Iris pigment epithelial cell (primary cell): ENCODE measurements around the gene SETX.
"Not testable (repeated sequence)": the region's sequence is repeated elsewhere in the genome, so short reads cannot be mapped to it uniquely, and the experiment has no call there.

Experiments used
- DNase-seq: peaks from one replicate; pipeline ENCODE4 v3.0.0-alpha.2; 2011; ENCODE audit warnings: low read depth

Gene SETX

GRCh38 chr9:132354637-132355355 lies at the start of gene SETX:
TSS of gene SETX (minus strand) at chr9:132354986. CDS start at chr9:132349428, 5,558 bp downstream.
- DNase-seq = peak; percentile 96

- peak; percentile 8 for DNase-seq
These were observed 49.6 kb upstream of the SETX start for GRCh38 chr9:132404228-132404881.

GRCh38 chr9:132401824-132402223 lies 47.0 kb upstream of the SETX start:
- no peak for DNase-seq

- no peak for DNase-seq
These were observed 40.8 kb upstream of the SETX start for GRCh38 chr9:132395560-132395959.

GRCh38 chr9:132391449-132391848 lies 36.7 kb upstream of the SETX start:
- no peak for DNase-seq

- no peak for DNase-seq
These were observed 36.2 kb upstream of the SETX start for GRCh38 chr9:132390966-132391365.

GRCh38 chr9:132387133-132387532 lies 32.3 kb upstream of the SETX start:
- no peak for DNase-seq

GRCh38 chr9:132384376-132384775 lies 29.6 kb upstream of the SETX start:
- DNase-seq = no peak

GRCh38 chr9:132383462-132383883 lies 28.7 kb upstream of the SETX start:
- no peak for DNase-seq

GRCh38 chr9:132381966-132382541 lies 27.3 kb upstream of the SETX start:
- DNase-seq = no peak

GRCh38 chr9:132378416-132378815 lies 23.6 kb upstream of the SETX start:
- DNase-seq = not testable (repeated sequence)

- DNase-seq = not testable (repeated sequence)
These were observed 23.0 kb upstream of the SETX start for GRCh38 chr9:132377769-132378168.

- DNase-seq = peak; percentile 55
These were observed 17.6 kb upstream of the SETX start for GRCh38 chr9:132372177-132373095.

- DNase-seq = no peak
These were observed 15.8 kb upstream of the SETX start for GRCh38 chr9:132370592-132370991.

GRCh38 chr9:132369421-132369820 lies 14.6 kb upstream of the SETX start:
- DNase-seq = no peak

GRCh38 chr9:132367613-132368313 lies 13.0 kb upstream of the SETX start:
- peak; percentile 53 for DNase-seq

GRCh38 chr9:132366481-132366880 lies 11.7 kb upstream of the SETX start:
- no peak for DNase-seq

- DNase-seq = no peak
These were observed 11.2 kb upstream of the SETX start for GRCh38 chr9:132365986-132366385.

GRCh38 chr9:132364068-132364467 lies 9.3 kb upstream of the SETX start:
- no peak for DNase-seq

GRCh38 chr9:132357764-132358163 lies 3.0 kb upstream of the SETX start:
- DNase-seq = no peak

- no peak for DNase-seq
These were observed 1.6 kb upstream of the SETX start for GRCh38 chr9:132356324-132356924.
